ENCODE measurements around the gene FRY.

Gene FRY

DNA sequence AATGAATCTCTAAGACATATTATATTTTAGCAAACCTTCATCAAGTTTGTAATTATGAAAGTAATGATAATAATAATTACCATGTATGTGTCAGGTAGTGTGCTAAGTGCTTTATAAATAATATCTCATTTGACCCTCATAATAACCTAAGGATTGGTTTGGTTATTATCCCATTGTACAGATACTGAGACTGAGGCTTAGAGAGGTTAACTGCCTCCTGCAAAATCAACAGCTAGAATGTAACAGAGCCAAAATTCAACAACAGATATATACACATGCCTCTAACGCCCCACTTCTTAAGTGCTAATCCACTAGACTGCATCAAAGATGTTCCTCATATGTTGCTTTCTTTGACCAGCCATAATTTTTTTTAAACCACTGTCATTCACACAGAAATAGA is 142.8 kb downstream of the FRY start:
- DNase-seq (ENCODE audit: low read depth) = no peak

GRCh38 chr13:32175307-32175706 is 143.7 kb downstream of the FRY start:
- no peak for DNase-seq (ENCODE audit: low read depth)

GRCh38 chr13:32175943-32176342 is 144.4 kb downstream of the FRY start:
- DNase-seq (ENCODE audit: low read depth) = no peak

- DNase-seq (ENCODE audit: low read depth) = no peak
Observed at GRCh38 chr13:32176696-32177095, 145.1 kb downstream of the FRY start.

DNA sequence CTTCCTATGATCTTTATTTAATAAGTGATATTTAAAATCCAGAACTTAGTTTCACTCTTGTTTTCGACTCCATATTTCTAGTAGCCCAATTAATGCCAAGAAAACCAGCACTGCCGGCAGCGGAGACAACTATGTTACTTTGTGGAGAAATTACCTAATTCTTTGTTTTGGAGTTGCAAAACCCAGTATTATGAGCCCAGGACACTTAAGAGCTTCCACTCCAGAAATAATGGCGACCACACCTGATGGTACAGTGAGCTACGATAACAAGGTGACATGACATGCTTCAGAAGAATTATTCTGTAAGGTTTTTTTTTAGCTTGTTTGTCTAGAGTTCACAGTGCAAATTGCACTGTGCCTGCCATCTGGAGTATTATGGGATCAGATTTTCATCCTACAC is 147.2 kb downstream of the FRY start:
- no peak for DNase-seq (ENCODE audit: low read depth)

GRCh38 chr13:32179708-32180107 is 148.1 kb downstream of the FRY start:
- no peak for DNase-seq (ENCODE audit: low read depth)

GRCh38 chr13:32187651-32188050 is 156.1 kb downstream of the FRY start:
- no peak for DNase-seq (ENCODE audit: low read depth)

DNA sequence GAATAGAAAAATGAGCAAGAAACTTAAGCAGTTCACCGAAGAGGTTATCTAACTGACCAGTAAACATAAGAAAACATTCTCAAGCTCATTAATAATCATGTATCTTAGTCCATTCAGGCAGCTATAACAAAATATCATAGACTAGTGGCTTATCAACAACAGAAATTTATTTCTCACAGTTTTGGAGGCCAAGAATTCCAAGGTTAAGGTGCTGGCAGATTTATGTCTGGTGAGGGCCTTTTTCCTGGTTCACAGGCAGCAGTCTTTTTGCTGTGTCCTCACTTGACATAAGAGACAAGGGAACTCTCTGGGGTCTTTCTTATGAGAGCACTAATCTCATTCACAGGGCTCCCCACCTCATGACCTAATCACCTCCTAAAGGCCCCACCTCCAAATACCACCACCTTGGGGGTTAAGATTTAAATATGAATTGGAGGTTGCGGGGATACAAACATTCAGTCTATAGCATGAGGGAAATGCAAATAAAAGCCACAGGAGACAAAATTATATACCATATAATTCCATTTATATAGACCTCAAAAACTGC is 160.0 kb downstream of the FRY start:
- DNase-seq (ENCODE audit: low read depth) = no peak

GRCh38 chr13:32195713-32196112 is 164.1 kb downstream of the FRY start:
- DNase-seq (ENCODE audit: low read depth) = no peak

DNA sequence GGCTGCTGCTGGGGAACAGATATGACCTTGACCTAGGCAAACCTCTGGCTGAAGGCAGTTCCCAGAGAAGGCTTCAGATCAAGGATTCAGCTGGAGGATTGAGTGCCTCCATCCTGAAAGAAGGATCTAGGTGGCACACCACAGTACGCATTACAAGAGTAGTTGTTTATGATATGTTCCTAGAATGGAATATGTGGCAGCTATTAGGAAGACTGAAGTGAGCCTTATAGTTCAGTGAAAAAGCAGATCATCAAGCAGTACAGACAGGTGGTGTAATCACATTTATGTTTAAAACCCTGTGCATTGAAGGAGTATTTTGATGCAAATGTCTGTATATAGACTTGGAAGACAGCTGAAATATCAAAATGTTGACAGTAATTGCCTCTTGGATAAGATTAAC is 167.6 kb downstream of the FRY start:
- no peak for DNase-seq (ENCODE audit: low read depth)

DNA sequence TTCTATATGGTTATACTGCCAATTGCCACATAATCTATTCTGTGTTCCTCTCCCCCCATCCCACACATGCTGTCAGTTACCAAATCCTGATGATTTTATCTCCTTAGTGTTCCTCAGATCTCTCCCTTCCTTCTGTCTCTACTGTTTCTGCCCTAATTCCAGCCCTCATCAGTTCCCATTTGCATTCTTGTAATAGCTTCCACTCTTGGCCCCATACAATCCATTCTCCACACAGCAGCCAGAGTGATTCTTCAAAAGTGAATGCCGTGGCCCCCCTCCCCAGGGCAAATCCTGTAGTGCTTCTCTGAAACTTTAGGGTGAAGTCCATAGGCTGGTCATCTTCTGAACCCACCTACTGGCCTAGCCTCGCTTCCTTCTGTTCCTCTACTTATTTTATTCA is 169.2 kb downstream of the FRY start:
- DNase-seq (ENCODE audit: low read depth) = no peak

GRCh38 chr13:32201809-32202208 is 170.2 kb downstream of the FRY start:
- DNase-seq (ENCODE audit: low read depth) = no peak

GRCh38 chr13:32202268-32202667 is 170.7 kb downstream of the FRY start:
- no peak for DNase-seq (ENCODE audit: low read depth)

GRCh38 chr13:32203221-32203620 is 171.6 kb downstream of the FRY start:
- DNase-seq (ENCODE audit: low read depth) = no peak

DNA sequence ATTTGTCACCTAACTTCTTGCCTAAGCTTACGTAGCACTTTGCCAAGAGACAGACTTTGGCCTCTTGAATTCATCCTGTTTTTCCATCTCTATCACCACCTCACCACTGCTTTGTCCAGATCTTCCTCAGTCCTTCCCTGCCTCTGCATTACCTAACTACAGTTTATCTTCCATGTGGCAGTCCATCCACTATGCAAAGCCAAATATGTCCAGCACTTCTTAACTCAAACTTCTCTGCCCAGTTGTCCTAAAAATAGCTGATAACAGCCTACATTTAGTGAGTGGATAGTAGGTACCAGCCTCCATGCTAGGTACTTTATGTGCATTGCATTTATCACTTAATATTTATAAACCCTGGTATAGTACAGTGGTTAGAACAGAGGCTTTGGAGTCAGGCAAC is 172.2 kb downstream of the FRY start:
- DNase-seq (ENCODE audit: low read depth) = no peak

DNA sequence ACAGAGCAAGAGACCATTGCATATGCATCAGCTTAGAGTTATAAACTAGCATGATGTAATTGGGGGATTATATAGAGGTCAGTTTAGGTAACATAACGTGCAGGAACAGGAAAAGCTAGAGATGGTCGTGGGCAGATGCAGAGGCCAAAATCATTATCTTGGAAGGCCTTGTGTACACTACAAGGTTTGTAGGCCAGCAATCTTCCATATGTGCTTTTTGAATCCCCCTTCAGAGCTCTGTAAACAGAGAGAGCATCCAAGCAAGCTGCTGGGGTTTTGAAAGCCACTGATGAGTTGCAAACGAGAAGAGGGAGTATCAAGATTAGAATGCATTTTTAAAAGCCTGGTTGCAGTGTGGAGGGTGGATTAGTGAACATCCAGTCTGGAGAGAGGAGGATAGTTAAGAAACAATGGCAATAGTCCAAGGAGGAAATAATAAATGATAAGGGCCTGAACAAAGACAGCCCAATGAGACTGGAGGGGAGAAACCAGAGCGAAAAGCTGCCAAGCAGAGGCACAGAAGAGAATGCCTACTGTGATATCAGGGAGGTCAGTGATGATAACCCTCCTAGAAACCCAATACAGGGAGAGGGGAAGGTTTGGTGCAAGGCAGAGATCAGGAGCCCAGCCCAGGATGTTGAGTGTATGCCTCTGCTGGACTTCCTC is 174.0 kb downstream of the FRY start:
- no peak for DNase-seq (ENCODE audit: low read depth)

DNA sequence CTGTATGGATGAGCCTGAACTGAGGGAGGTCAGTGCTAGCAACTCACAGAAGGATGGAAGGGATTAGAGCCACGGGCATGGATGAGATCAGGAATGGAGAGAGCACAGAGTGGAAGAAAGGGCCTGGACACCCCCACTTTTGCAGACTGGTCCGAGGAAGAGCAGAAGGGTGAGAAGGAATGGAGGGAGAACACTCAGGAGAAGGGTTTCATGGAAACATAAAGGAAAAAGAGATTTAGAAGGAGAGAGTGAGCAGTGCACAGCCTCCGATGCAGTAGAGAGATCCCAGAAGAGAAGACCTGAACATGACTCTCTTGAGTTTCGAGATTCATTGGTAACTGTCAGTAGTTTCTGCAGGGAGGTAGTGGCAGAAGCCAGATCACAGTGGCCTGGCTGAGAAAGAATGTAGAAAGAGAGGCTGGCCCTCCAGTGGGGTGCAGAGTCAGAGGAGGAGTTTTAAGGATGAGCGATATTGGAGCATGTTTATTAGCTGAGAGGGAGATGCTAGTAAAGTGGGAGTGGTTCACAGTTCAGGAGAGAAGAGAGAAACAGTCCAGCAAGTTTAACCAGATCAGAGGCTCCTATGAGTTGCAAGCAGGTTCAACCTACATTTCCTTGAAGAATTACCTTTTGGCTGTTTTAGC is 174.6 kb downstream of the FRY start:
- DNase-seq (ENCODE audit: low read depth) = no peak

DNA sequence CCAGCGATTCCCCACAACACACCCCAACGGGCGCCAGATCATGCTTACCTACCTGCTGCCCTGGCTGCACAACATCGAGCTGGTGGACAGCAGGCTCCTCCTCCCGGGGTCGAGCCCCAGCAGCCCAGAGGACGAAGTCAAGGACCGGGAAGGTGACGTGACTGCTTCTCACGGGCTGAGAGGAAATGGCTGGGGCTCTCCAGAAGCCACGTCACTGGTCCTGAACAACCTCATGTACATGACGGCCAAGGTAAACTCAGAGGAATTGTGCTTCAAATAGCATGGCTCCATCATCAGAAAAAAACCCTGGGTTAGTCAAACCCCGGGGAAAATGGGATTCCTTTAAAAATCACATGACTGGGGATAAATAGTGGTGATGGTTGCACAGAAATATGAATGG is 177.3 kb downstream of the FRY start:
- DNase-seq (ENCODE audit: low read depth) = no peak

DNA sequence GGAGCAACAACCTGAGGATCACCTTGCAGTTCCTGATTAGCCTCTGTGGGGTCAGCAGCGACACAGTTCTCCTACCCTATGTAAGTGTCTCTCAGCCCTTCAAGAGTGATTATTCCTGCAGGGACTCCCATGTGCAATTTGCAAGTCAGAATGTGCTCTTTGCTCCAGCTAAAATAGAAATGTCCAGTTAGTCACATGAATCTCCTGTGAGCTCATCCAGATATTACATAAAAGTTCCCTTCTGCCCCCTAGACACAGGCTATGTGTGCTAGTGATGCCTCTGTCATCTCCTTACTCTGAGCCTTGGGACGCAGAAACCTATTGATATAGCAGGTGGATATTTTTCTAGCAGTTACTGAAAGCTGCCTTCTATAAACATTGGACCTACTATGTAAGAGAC is 178.1 kb downstream of the FRY start:
- DNase-seq (ENCODE audit: low read depth) = no peak

DNA sequence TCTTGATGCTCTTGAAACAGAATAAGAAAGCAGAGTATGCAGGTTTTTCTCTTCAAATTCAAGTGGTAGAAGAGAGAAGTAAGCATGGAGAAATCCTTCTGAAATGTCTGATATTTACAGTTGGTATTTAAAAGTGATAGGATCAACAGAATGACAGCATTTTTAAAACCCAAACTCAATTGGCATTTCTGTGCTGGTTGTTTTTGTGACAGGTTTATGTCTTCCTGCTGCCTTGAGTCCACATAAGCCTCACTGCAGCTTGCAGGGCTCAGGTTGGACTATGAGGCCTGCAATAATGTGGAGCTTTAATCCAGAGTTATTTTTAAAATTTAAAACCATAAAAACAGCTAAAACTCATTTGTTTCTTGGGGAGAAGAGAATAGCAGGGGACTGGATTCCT is 178.5 kb downstream of the FRY start:
- DNase-seq (ENCODE audit: low read depth) = no peak

- DNase-seq (ENCODE audit: low read depth) = no peak
Observed at GRCh38 chr13:32211813-32212212, 180.2 kb downstream of the FRY start.

GRCh38 chr13:32212421-32212820 is 180.8 kb downstream of the FRY start:
- DNase-seq (ENCODE audit: low read depth) = no peak

DNA sequence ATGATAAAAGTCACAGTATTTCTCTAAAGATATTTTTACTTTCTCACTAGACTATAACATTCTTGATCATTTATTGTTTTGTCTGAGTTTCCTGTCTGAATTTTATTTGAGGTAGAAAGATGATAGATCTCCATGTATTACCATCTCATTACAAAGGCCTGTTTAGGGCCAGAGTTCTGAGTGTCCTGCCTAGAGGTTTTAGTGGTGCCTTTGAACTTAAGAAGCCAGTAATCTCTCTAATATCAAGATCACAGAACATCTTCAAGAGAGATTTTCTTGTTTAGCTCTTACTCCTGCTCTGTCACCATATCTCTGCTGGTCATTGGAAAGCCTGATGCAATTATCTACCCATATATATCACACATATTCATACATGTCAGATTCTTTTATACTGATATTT is 182.1 kb downstream of the FRY start:
- no peak for DNase-seq (ENCODE audit: low read depth)

DNA sequence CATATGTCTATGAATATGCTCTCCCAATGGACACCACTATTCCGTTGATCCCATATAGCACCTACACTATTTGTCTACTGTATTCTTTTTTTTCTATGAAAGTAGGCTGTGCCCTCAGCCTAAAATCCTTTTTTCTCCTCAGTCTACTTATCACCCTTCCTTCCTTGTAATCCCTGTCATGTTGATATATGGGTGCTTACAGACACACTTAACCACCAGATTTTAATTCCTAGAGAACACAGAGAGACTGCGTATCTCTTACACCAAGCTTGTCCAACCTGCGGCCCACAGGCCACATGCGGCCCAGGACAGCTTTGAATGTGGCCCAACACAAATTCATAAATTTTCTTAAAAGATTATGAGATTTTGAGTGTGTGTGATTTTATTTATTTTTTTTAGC is 182.5 kb downstream of the FRY start:
- no peak for DNase-seq (ENCODE audit: low read depth)

Data from stimulated activated CD4-positive, alpha-beta T cell treated with anti-CD3 and anti-CD28 coated beads, Interleukin-2, amount 100 ng/mL, for 4 hours (primary cell).